Measurements from ENCODE around the gene FOXL2NB. TPM values are rescaled to one million over a fixed set of nuclear protein-coding genes. Genes with fewer than 3 reads are reported as not detected.

FOXL2NB gene
- total and polyA plus RNA-seq, 10 of the 15 experiments (the other 5 are each of a cell fraction or from before 2014, with no cell fraction given) = not detected

DNA sequence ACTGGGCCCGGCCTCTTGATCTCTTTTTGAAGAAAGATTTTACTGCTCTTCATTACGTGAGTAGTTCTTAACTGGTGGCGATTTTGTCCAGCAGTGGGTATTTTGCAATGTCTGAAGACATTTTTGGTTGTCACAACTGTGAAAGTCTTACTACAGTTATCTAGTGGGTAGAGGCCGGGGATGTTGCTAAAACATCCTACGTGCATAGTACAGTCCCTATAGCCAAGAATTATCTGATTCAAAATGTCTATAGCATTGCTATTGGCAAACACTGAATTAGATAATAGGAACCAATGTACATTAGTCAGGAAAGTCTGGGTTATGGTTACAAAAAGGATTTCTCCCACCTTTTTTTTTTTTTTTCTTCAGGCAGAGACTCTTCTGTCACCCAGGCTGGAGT lies 38.2 kb upstream of the FOXL2NB start:
- in situ Hi-C loops (cut with MboI) = no loop called here
- DNase-seq (ENCODE audit: low read depth, low spot score) (no peak), FAIRE-seq (no peak)

DNA sequence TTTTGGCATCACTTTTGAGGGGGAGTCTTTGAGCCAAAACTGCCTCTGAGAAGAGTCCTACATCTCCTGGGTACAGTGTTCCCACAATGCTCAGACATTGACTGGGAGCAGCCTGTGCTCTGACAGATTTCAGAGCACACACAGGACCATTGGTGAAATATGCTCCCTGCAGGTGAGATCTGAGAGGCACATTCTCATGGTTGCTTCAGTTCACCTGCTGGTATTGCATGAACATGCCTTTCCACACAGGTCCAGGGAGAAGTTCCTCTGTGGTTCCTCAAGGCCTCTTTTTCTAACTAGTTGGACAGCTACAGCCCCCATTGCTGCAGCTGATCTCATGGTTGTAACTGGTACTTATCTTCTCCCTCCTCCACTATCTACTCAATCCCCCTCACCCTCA lies 37.1 kb upstream of the FOXL2NB start:
- H3K4me1 ChIP-seq (ENCODE audit: control insufficient read depth, insufficient read depth, low read length) = no peaks in the 10 kb centered on the region
- H3K27ac ChIP-seq (ENCODE audit: control insufficient read depth, insufficient read depth) = no peak overlapping the region
- ChIA-PET RAD21 (ENCODE audit: unreplicated experiment) (no interaction called here), SMC1A (ENCODE audit: uncharacterized antibody, unreplicated experiment) (interaction anchor here (1.1 kb wide), 1 partner anchor 52 kb away, joined by 3 read pairs; no protein-coding TSS in a partner anchor), POLR2A (no interaction called here), CTCF (interaction anchor here (1.9 to 18.6 kb wide), 4 partner anchors 14 to 430 kb away, joined by 7 to 451 read pairs (median 216); partner anchors contain the start of gene CEP70)
- TF ChIP-seq MTA2 (IDR thresholded peaks at IDR 0.05; ENCODE audit: low read depth) = no peak
- TF ChIP-seq POLR2A (IDR thresholded peaks at IDR 0.05; ENCODE audit: low read depth, low read length) = no peak
- no peak for TF ChIP-seq RBBP5 (conservative IDR thresholded peaks at IDR 0.05)
- TF ChIP-seq SRF (IDR thresholded peaks at IDR 0.05; ENCODE audit: low read depth in 2 of 2, low read length in 2 of 2) = no peak
- H3K79me2 ChIP-seq (ENCODE audit: control insufficient read depth, insufficient read depth, low read length) = no peaks in the 10 kb centered on the region
- no TSS peak for BruUV-seq (replicated peaks)
- in situ Hi-C loops (cut with MboI) (loop anchor here (10.0 kb wide), 1 partner anchor 845 kb away; no protein-coding TSS in a partner anchor), intact Hi-C loops (cut with micrococcal nuclease; ENCODE audit: unreplicated experiment) (no loop called here)
- DNase-seq (ENCODE audit: low read depth, low spot score) (no peak), FAIRE-seq (no peak), ATAC-seq (no peak)
- H2AFZ ChIP-seq (ENCODE audit: control insufficient read depth, low read depth, low read length) = no peak overlapping the region
- H3K9ac ChIP-seq (ENCODE audit: control insufficient read depth, insufficient read depth, low read length) = no peak overlapping the region
- H4K20me1 ChIP-seq (ENCODE audit: control insufficient read depth, insufficient read depth) = no peaks in the 10 kb centered on the region
- no peak overlapping the region for H3K4me2 ChIP-seq (ENCODE audit: control insufficient read depth, insufficient read depth)
- H3K27me3 ChIP-seq (replicated peaks in 1 of 2; ENCODE audit: control insufficient read depth in 2 of 2, insufficient read depth in 2 of 2, low read length in 1 of 2) = peaks cover 0 to 4% of the 10 kb centered on the region in 2 experiments; a peak in 2 of 4 replicates
- H3K36me3 ChIP-seq (ENCODE audit: control insufficient read depth in 2 of 2, insufficient read depth in 2 of 2, low read length in 1 of 2) = no peaks in the 10 kb centered on the region
- H3K9me3 ChIP-seq (replicated peaks; ENCODE audit: control insufficient read depth, insufficient read depth, low read length) = no peaks in the 10 kb centered on the region; the same call in 2 of the 3 replicates
- H3K4me3 ChIP-seq = no peak overlapping the region

More for the DNA sequence above, 38.2 kb upstream of the FOXL2NB start:
- Histone ChIP-seq H3K9me3 (replicated peaks; ENCODE audit: control insufficient read depth, insufficient read depth, low read length) (no peaks in the 10 kb centered on the region; the same call in 2 of the 3 replicates), H4K20me1 (ENCODE audit: control insufficient read depth, insufficient read depth) (no peaks in the 10 kb centered on the region), H3K9ac (ENCODE audit: control insufficient read depth, insufficient read depth, low read length) (no peak overlapping the region), H3K27me3 (replicated peaks in 1 of 2; ENCODE audit: control insufficient read depth in 2 of 2, insufficient read depth in 2 of 2, low read length in 1 of 2) (peaks cover 0 to 4% of the 10 kb centered on the region in 2 experiments; a peak in 1 of 4 replicates), H3K4me1 (ENCODE audit: control insufficient read depth, insufficient read depth, low read length) (no peaks in the 10 kb centered on the region), H3K4me3 (no peak overlapping the region), H2AFZ (ENCODE audit: control insufficient read depth, low read depth, low read length) (no peak overlapping the region), H3K36me3 (ENCODE audit: control insufficient read depth in 2 of 2, insufficient read depth in 2 of 2, low read length in 1 of 2) (no peaks in the 10 kb centered on the region), H3K4me2 (ENCODE audit: control insufficient read depth, insufficient read depth) (no peak overlapping the region), H3K79me2 (ENCODE audit: control insufficient read depth, insufficient read depth, low read length) (no peaks in the 10 kb centered on the region), H3K27ac (ENCODE audit: control insufficient read depth, insufficient read depth) (no peak overlapping the region)
- TF ChIP-seq, protein P1, sequence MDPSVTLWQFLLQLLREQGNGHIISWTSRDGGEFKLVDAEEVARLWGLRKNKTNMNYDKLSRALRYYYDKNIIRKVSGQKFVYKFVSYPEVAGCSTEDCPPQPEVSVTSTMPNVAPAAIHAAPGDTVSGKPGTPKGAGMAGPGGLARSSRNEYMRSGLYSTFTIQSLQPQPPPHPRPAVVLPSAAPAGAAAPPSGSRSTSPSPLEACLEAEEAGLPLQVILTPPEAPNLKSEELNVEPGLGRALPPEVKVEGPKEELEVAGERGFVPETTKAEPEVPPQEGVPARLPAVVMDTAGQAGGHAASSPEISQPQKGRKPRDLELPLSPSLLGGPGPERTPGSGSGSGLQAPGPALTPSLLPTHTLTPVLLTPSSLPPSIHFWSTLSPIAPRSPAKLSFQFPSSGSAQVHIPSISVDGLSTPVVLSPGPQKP (IDR thresholded peaks at IDR 0.05; ENCODE audit: low read depth, low read length) = no peak
- ChIA-PET SMC1A (ENCODE audit: uncharacterized antibody, unreplicated experiment) (interaction anchor here (1.1 to 1.6 kb wide), 2 partner anchors 9 to 51 kb away, joined by 3 to 4 read pairs; no protein-coding TSS in a partner anchor), POLR2A (no interaction called here), RAD21 (ENCODE audit: unreplicated experiment) (no interaction called here), CTCF (interaction anchor here (1.5 to 18.6 kb wide), 4 partner anchors 209 to 430 kb away, joined by 6 to 451 read pairs (median 194); partner anchors contain the start of gene CEP70)
- WGBS (ENCODE audit: insufficient coverage, insufficient replicate concordance, low lambda C conversion rate, missing lambda C conversion rate) = 46% methylated on average over 5 of the region's 5 CpGs
- ATAC-seq = no peak
- BruUV-seq (replicated peaks) = no TSS peak
- intact Hi-C loops (cut with micrococcal nuclease; ENCODE audit: unreplicated experiment) = no loop called here
